Fibroblast of lung (primary cell): ENCODE results near the gene CTSC.

Source experiments
- CTCF ChIP-seq, 2 donors: IDR thresholded peaks in 1 of 2; conservative IDR thresholded peaks in 1 of 2; 1 replicate in 1 of 2; 2 replicates in 1 of 2; pipeline ENCODE4 v1.5.1; 2011 to 2012; ENCODE audit warnings: low read length in 2 of 2, control low read depth in 1 of 2, inconsistent platforms in 1 of 2, low read depth in 1 of 2, mild to moderate bottlenecking in 1 of 2
- EZH2 ChIP-seq: IDR thresholded peaks from 2 replicates; pipeline ENCODE4 v1.5.1; 2012; ENCODE audit warnings: low read length, control low read depth, mild to moderate bottlenecking; ENCODE audit errors: missing control alignments

GRCh38 chr11:88301488-88302140 lies 35.9 kb downstream of the CTSC start:
- TF ChIP-seq CTCF (conservative IDR thresholded peaks at IDR 0.05 in 1 of 2, IDR thresholded peaks at IDR 0.05 in 1 of 2; ENCODE audit: low read depth in 1 of 2, low read length in 2 of 2) (no peak), EZH2 (no peak)
